HepG2 (cell line): Measurements from ENCODE around the gene CMTM1. TPM values are rescaled to one million over a fixed set of nuclear protein-coding genes. Genes with fewer than 3 reads are reported as not detected.

Experiments used
- ATM ChIP-seq: fragments of 450-650 bp; IDR thresholded peaks from 2 replicates; pipeline ENCODE4 v1.7.1; 2017; ENCODE audit warnings: mild to moderate bottlenecking, borderline replicate concordance
- EEA1 ChIP-seq: sonication (generic); formaldehyde crosslinking; IDR thresholded peaks from 2 replicates; pipeline ENCODE4 v1.5.1; 2020; ENCODE audit warnings: mild to moderate bottlenecking, missing genetic modification reagents, borderline replicate concordance
- ELF4 ChIP-seq: sonication (generic); formaldehyde crosslinking; IDR thresholded peaks from 2 replicates; pipeline ENCODE4 v1.5.0; 2020; ENCODE audit warnings: missing genetic modification reagents, mild to moderate bottlenecking, moderate library complexity, borderline replicate concordance
- KAT8 ChIP-seq: IDR thresholded peaks from 2 replicates; pipeline ENCODE4 v1.6.1; 2016; ENCODE audit warnings: missing genetic modification reagents, missing compliant biosample characterization
- KLF12 ChIP-seq: sonication (generic); formaldehyde crosslinking; IDR thresholded peaks from 2 replicates; pipeline ENCODE4 v1.4.0; 2020; ENCODE audit warnings: missing genetic modification reagents, borderline replicate concordance
- MTA1 ChIP-seq: sonication (generic); formaldehyde crosslinking; IDR thresholded peaks from 2 replicates; pipeline ENCODE4 v1.4.0; 2020; ENCODE audit warnings: missing genetic modification reagents, mild to moderate bottlenecking, borderline replicate concordance
- NFE2 ChIP-seq: sonication (generic); formaldehyde crosslinking; IDR thresholded peaks from 2 replicates; pipeline ENCODE4 v1.4.0; 2020; ENCODE audit warnings: missing genetic modification reagents
- NR2F1 ChIP-seq, 2 experiments: fragments of 450-650 bp in 1 of 2; formaldehyde crosslinking in 1 of 2; IDR thresholded peaks; 2 replicates each; pipeline versions ENCODE4 v1.5.0 to v1.6.1; 2016 to 2020; ENCODE audit warnings: mild to moderate bottlenecking in 1 of 2, missing compliant biosample characterization in 1 of 2, missing genetic modification reagents in 1 of 2, moderate library complexity in 1 of 2
- PAF1 ChIP-seq: IDR thresholded peaks from 2 replicates; pipeline ENCODE4 v1.6.1; 2016; ENCODE audit warnings: missing genetic modification reagents, missing compliant biosample characterization
- RXRB ChIP-seq: IDR thresholded peaks from 2 replicates; pipeline ENCODE4 v1.6.1; 2016; ENCODE audit warnings: borderline replicate concordance, missing genetic modification reagents, missing compliant biosample characterization
- SRSF9 ChIP-seq: fragments of 200-400 bp; formaldehyde crosslinking; IDR thresholded peaks from 2 replicates; pipeline ENCODE4 v1.6.1; 2018; ENCODE audit warnings: borderline replicate concordance, mild to moderate bottlenecking, low read depth, low read length; ENCODE audit not compliant: insufficient read depth, poor library complexity, severe bottlenecking
- SSRP1 ChIP-seq: IDR thresholded peaks from 2 replicates; pipeline ENCODE4 v1.6.1; 2016; ENCODE audit warnings: control low read depth
- TBX3 ChIP-seq: fragments of 450-650 bp; IDR thresholded peaks from 2 replicates; pipeline ENCODE4 v1.6.1; 2017; ENCODE audit warnings: antibody characterized with exemption, mild to moderate bottlenecking, inconsistent platforms, borderline replicate concordance
- ZMAT3 ChIP-seq: sonication (generic); formaldehyde crosslinking; conservative IDR thresholded peaks from 2 replicates; pipeline ENCODE4 v1.7.0; 2021; ENCODE audit warnings: missing genetic modification reagents
- ZNF335 ChIP-seq: sonication (generic); formaldehyde crosslinking; IDR thresholded peaks from 2 replicates; pipeline ENCODE4 v1.4.0; 2020; ENCODE audit warnings: missing genetic modification reagents
- ZNF546 ChIP-seq: sonication (generic); formaldehyde crosslinking; conservative IDR thresholded peaks from 2 replicates; pipeline ENCODE4 v1.8.1; 2023; ENCODE audit warnings: mild to moderate bottlenecking, missing genetic modification reagents
- ZNF720 ChIP-seq: sonication (generic); formaldehyde crosslinking; IDR thresholded peaks from 2 replicates; pipeline ENCODE4 v1.4.0; 2020; ENCODE audit warnings: missing genetic modification reagents
- ZNF75D ChIP-seq: sonication (generic); formaldehyde crosslinking; IDR thresholded peaks from 2 replicates; pipeline ENCODE4 v1.8.1; 2023; ENCODE audit warnings: missing genetic modification reagents, mild to moderate bottlenecking, borderline replicate concordance
- polyA plus RNA-seq, 8 experiments: library from polyadenylated mRNA; depleted of rRNA in 3 of 8; stranded (reverse) in 7 of 8; unstranded in 1 of 8; fragments of >200 nt; fragmentation: Illumina TruSeq in 4 of 8; extraction: Trizol in 4 of 8; gene quantifications; 2 replicates each; pipeline versions ENCODE4 v1.2.1 to v1.2.3, GENCODE V29; 2011 to 2016; ENCODE audit warnings: low read depth in 4 of 8, missing spikeins in 1 of 8, mixed read lengths in 1 of 8; ENCODE audit not compliant: insufficient read depth in 1 of 8
- total RNA-seq, 5 experiments: library from RNA; depleted of rRNA; stranded (reverse); fragments of >200 nt; fragmentation: Illumina TruSeq; extraction: Trizol; gene quantifications; 2 replicates each; pipeline ENCODE4 v1.2.3, GENCODE V29; 2016; ENCODE audit warnings: low read depth in 1 of 5
- TF ChIP-seq, protein P1 (sequence below): sonication (generic); formaldehyde crosslinking; IDR thresholded peaks from 2 replicates; pipeline ENCODE4 v1.4.0; 2020; ENCODE audit warnings: low read depth, missing genetic modification reagents
- TF ChIP-seq, protein P2 (sequence below): sonication (generic); formaldehyde crosslinking; IDR thresholded peaks from 2 replicates; pipeline ENCODE4 v1.4.0; 2020; ENCODE audit warnings: missing genetic modification reagents
- TF ChIP-seq, protein P3 (sequence below): fragments of 450-650 bp; IDR thresholded peaks from 2 replicates; pipeline ENCODE4 v1.6.1; 2016
- TF ChIP-seq, protein P4 (sequence below): sonication (generic); formaldehyde crosslinking; IDR thresholded peaks from 2 replicates; pipeline ENCODE4 v1.5.0; 2020; ENCODE audit warnings: missing genetic modification reagents

Gene CMTM1
- total and polyA plus RNA-seq, 2 of the 13 experiments (the other 11 are each of a cell fraction or from before 2014, with no cell fraction given): 1.7 to 2.9 TPM

DNA sequence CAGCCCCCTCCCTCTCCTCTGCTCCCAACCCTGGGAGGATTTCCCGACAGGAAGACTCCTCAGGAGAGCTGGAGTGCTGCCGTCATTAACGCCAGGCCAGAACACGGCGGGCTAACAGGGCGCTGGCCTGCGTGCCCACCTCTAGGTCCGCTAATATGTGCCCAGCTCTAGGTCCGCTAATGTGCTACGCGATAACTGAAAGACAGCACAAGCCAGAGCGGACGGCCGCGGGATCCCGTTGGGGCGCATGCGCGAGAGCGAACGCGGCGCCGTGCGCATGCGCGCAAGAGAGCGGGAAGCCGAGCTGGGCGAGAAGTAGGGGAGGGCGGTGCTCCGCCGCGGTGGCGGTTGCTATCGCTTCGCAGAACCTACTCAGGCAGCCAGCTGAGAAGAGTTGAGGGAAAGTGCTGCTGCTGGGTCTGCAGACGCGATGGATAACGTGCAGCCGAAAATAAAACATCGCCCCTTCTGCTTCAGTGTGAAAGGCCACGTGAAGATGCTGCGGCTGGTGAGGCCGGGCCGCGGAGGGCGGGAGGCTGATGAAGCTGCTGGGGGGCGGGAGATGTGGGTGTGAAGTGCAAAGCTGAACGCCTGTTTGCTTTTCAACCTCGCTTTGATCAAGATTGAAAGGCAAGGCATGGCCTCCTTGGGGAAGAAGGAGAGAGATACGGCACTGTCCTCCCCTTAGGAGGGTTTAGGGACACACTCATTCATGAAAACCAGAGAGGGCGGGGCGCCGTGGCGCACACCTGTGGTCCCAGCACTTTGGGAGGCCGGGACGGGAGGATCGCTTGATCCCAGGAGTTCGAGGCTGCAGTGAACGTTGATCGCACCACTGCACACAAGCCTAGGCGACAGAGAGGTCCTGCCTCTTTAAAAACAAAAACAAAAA, 13.7 kb upstream of the CMTM1 start, which contains the start of gene CKLF (continued):
- TF ChIP-seq, protein P1, sequence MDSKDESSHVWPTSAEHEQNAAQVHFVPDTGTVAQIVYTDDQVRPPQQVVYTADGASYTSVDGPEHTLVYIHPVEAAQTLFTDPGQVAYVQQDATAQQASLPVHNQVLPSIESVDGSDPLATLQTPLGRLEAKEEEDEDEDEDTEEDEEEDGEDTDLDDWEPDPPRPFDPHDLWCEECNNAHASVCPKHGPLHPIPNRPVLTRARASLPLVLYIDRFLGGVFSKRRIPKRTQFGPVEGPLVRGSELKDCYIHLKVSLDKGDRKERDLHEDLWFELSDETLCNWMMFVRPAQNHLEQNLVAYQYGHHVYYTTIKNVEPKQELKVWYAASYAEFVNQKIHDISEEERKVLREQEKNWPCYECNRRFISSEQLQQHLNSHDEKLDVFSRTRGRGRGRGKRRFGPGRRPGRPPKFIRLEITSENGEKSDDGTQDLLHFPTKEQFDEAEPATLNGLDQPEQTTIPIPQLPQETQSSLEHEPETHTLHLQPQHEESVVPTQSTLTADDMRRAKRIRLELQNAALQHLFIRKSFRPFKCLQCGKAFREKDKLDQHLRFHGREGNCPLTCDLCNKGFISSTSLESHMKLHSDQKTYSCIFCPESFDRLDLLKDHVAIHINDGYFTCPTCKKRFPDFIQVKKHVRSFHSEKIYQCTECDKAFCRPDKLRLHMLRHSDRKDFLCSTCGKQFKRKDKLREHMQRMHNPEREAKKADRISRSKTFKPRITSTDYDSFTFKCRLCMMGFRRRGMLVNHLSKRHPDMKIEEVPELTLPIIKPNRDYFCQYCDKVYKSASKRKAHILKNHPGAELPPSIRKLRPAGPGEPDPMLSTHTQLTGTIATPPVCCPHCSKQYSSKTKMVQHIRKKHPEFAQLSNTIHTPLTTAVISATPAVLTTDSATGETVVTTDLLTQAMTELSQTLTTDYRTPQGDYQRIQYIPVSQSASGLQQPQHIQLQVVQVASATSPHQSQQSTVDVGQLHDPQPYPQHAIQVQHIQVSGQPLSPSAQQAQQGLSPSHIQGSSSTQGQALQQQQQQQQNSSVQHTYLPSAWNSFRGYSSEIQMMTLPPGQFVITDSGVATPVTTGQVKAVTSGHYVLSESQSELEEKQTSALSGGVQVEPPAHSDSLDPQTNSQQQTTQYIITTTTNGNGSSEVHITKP: peak; percentile 69
- TF ChIP-seq NFE2 (CRISPR knock-in tag) (peak; percentile 33; the same call in 1 of the 2 replicates), MTA1 (CRISPR knock-in tag) (peak; percentile 76; the same call in 1 of the 2 replicates), KAT8 (peak; percentile 88), NR2F1 (CRISPR knock-in tag; IDR thresholded peaks at IDR 0.05) (0 out of 4 replicates have a peak, but pooled peaks of 1 of the 2 experiments have one; percentile 29), TBX3 (peak; percentile 83; the same call in 1 of the 2 replicates), ELF4 (CRISPR knock-in tag) (peak; percentile 74), ZNF75D (CRISPR knock-in tag) (peak; percentile 98; the same call in 1 of the 2 replicates), ZNF720 (CRISPR knock-in tag) (no peak; the same call in 1 of the 2 replicates), KLF12 (peak; percentile 93), ZNF546 (CRISPR knock-in tag) (peak; percentile 99), SSRP1 (CRISPR knock-in tag) (no peak), ZMAT3 (CRISPR knock-in tag) (peak; percentile 99), SRSF9 (no peak), PAF1 (CRISPR knock-in tag) (no peak; the same call in 1 of the 2 replicates), RXRB (CRISPR knock-in tag) (peak; percentile 59), EEA1 (peak; percentile 99), ATM (no peak), ZNF335 (CRISPR knock-in tag) (peak; percentile 92)
- TF ChIP-seq, protein P2, sequence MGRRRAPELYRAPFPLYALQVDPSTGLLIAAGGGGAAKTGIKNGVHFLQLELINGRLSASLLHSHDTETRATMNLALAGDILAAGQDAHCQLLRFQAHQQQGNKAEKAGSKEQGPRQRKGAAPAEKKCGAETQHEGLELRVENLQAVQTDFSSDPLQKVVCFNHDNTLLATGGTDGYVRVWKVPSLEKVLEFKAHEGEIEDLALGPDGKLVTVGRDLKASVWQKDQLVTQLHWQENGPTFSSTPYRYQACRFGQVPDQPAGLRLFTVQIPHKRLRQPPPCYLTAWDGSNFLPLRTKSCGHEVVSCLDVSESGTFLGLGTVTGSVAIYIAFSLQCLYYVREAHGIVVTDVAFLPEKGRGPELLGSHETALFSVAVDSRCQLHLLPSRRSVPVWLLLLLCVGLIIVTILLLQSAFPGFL (CRISPR knock-in tag): peak; percentile 69; the same call in 1 of the 2 replicates
- TF ChIP-seq, protein P3, sequence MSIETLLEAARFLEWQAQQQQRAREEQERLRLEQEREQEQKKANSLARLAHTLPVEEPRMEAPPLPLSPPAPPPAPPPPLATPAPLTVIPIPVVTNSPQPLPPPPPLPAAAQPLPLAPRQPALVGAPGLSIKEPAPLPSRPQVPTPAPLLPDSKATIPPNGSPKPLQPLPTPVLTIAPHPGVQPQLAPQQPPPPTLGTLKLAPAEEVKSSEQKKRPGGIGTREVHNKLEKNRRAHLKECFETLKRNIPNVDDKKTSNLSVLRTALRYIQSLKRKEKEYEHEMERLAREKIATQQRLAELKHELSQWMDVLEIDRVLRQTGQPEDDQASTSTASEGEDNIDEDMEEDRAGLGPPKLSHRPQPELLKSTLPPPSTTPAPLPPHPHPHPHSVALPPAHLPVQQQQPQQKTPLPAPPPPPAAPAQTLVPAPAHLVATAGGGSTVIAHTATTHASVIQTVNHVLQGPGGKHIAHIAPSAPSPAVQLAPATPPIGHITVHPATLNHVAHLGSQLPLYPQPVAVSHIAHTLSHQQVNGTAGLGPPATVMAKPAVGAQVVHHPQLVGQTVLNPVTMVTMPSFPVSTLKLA: no peak
- TF ChIP-seq, protein P4, sequence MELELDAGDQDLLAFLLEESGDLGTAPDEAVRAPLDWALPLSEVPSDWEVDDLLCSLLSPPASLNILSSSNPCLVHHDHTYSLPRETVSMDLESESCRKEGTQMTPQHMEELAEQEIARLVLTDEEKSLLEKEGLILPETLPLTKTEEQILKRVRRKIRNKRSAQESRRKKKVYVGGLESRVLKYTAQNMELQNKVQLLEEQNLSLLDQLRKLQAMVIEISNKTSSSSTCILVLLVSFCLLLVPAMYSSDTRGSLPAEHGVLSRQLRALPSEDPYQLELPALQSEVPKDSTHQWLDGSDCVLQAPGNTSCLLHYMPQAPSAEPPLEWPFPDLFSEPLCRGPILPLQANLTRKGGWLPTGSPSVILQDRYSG (CRISPR knock-in tag): peak; percentile 97
